H1 (cell line): ENCODE results near the gene ACTG1. TPM values are rescaled to one million over a fixed set of nuclear protein-coding genes. Genes with fewer than 3 reads are reported as not detected.

Experiments
- CTCF ChIA-PET: fragments of 300-600 bp; sonication (Branson Sonifier 250); formaldehyde crosslinking; loops from one replicate; lab custom pipeline; 2021; ENCODE audit not compliant: partially characterized antibody; lab: Charles Lee
- POLR2A ChIA-PET: fragments of 300-600 bp; sonication (Branson Sonifier 250); formaldehyde crosslinking; loops from one replicate; lab custom pipeline; 2021; ENCODE audit warnings: inconsistent platforms; ENCODE audit not compliant: partially characterized antibody; lab: Charles Lee
- DNase-seq, 2 experiments: peaks; one replicate each; pipeline versions ENCODE4 v3.0.0 to v3.0.0-alpha.2; 2010 to 2022; ENCODE audit warnings: low spot score in 2 of 2, low read depth in 1 of 2, mixed read lengths in 1 of 2
- FAIRE-seq: peaks from 2 replicates; lab custom pipeline; 2011; peaks lifted over from hg19 to GRCh38; lab: Jason Lieb, UNC
- H2AFZ ChIP-seq: 2 replicates; pipeline ENCODE4 v1.8.1; 2012; ENCODE audit warnings: low read length, inconsistent platforms
- H2AK5ac ChIP-seq: 2 replicates; pipeline ENCODE4 v1.6.1; 2013; ENCODE audit warnings: low read depth, low read length
- H2BK120ac ChIP-seq: replicated peaks from 2 replicates; pipeline ENCODE3; 2013; ENCODE audit warnings: low read depth, low read length, inconsistent platforms
- H2BK12ac ChIP-seq: 2 replicates; pipeline ENCODE4 v1.6.1; 2013; ENCODE audit warnings: low read depth, low read length
- H2BK15ac ChIP-seq: 2 replicates; pipeline ENCODE4 v1.6.1; 2013; ENCODE audit warnings: low read length
- H2BK20ac ChIP-seq: 2 replicates; pipeline ENCODE4 v1.6.1; 2013; ENCODE audit warnings: low read length
- H2BK5ac ChIP-seq: 2 replicates; pipeline ENCODE4 v1.6.1; 2013; ENCODE audit warnings: low read depth, low read length
- H3K14ac ChIP-seq: 2 replicates; pipeline ENCODE4 v1.6.1; 2013; ENCODE audit warnings: inconsistent platforms; ENCODE audit not compliant: insufficient read length
- H3K18ac ChIP-seq: 2 replicates; pipeline ENCODE4 v1.6.1; 2013; ENCODE audit warnings: low read length; ENCODE audit errors: extremely low read depth
- H3K23ac ChIP-seq: 2 replicates; pipeline ENCODE4 v1.6.1; 2013; ENCODE audit warnings: inconsistent platforms; ENCODE audit not compliant: insufficient read length
- H3K23me2 ChIP-seq: 2 replicates; pipeline ENCODE4 v1.6.1; 2013; ENCODE audit warnings: low read depth, low read length
- H3K27ac ChIP-seq: 2 replicates; pipeline ENCODE4 v1.6.1; 2011; ENCODE audit warnings: low read depth, low read length, inconsistent platforms
- H3K27me3 ChIP-seq, 4 experiments: replicated peaks in 1 of 4; 1 replicate in 1 of 4; 2 replicates in 3 of 4; pipeline versions ENCODE4 v1.6.1 to v1.8.1; 2011 to 2013; ENCODE audit warnings: low read length in 3 of 4, mild to moderate bottlenecking in 3 of 4, inconsistent platforms in 2 of 4, mixed read lengths in 2 of 4, moderate library complexity in 1 of 4; ENCODE audit not compliant: control insufficient read depth in 3 of 4, insufficient read depth in 3 of 4; ENCODE audit errors: extremely low read depth in 1 of 4
- H3K36me3 ChIP-seq, 4 experiments: 2 replicates each; pipeline versions ENCODE4 v1.6.1 to v1.8.1; 2011 to 2013; ENCODE audit warnings: mild to moderate bottlenecking in 4 of 4, low read length in 3 of 4, moderate library complexity in 2 of 4, control low read depth in 1 of 4, inconsistent platforms in 1 of 4; ENCODE audit not compliant: insufficient read depth in 4 of 4, control insufficient read depth in 2 of 4
- H3K4ac ChIP-seq: replicated peaks from 2 replicates; pipeline ENCODE3; 2013; ENCODE audit warnings: low read length, low read depth, mixed read lengths, inconsistent platforms; ENCODE audit not compliant: insufficient read length
- H3K4me1 ChIP-seq, 4 experiments: replicated peaks in 1 of 4; 1 replicate in 1 of 4; 2 replicates in 3 of 4; pipeline versions ENCODE4 v1.6.1 to v1.8.1; 2011 to 2013; ENCODE audit warnings: low read length in 3 of 4, inconsistent platforms in 2 of 4, mixed read lengths in 1 of 4; ENCODE audit not compliant: insufficient read depth in 4 of 4, control insufficient read depth in 3 of 4
- H3K4me2 ChIP-seq, 2 experiments: 2 replicates each; pipeline versions ENCODE4 v1.6.1 to v1.8.1; 2011 to 2013; ENCODE audit warnings: low read depth in 2 of 2, low read length in 2 of 2, control low read depth in 1 of 2, inconsistent platforms in 1 of 2, mild to moderate bottlenecking in 1 of 2; ENCODE audit not compliant: insufficient read depth in 1 of 2
- H3K4me3 ChIP-seq, 4 experiments: fragments of 200-600, 300-600 bp in 1 of 4; sonication (generic), shearing (Covaris generic), sonication (Bioruptor Twin) in 1 of 4; 2 replicates each; pipeline versions ENCODE4 v1.5.1 to v1.8.1; 2011 to 2016; ENCODE audit warnings: low read length in 4 of 4, low read depth in 3 of 4, control low read depth in 2 of 4, inconsistent platforms in 2 of 4, mild to moderate bottlenecking in 2 of 4, mixed read lengths in 1 of 4, moderate library complexity in 1 of 4; ENCODE audit not compliant: insufficient read depth in 2 of 4; ENCODE audit errors: extremely low read depth in 1 of 4
- H3K56ac ChIP-seq: replicated peaks from 2 replicates; pipeline ENCODE3; 2013; ENCODE audit warnings: low read depth, mild to moderate bottlenecking, mixed read lengths, low read length, inconsistent platforms; ENCODE audit not compliant: insufficient read length
- H3K79me1 ChIP-seq: 2 replicates; pipeline ENCODE4 v1.6.1; 2013; ENCODE audit warnings: low read depth, low read length, control low read depth
- H3K79me2 ChIP-seq, 2 experiments: 2 replicates each; pipeline versions ENCODE4 v1.6.1 to v1.8.1; 2012 to 2013; ENCODE audit warnings: low read length in 2 of 2, mild to moderate bottlenecking in 2 of 2, inconsistent platforms in 1 of 2; ENCODE audit not compliant: insufficient read depth in 2 of 2, control insufficient read depth in 1 of 2
- H3K9ac ChIP-seq, 4 experiments: replicated peaks in 1 of 4; 1 replicate in 1 of 4; 2 replicates in 3 of 4; pipeline versions ENCODE4 v1.6.1 to v1.8.1; 2011 to 2013; ENCODE audit warnings: low read depth in 3 of 4, low read length in 3 of 4, control low read depth in 2 of 4, mild to moderate bottlenecking in 2 of 4, moderate library complexity in 2 of 4, inconsistent platforms in 1 of 4; ENCODE audit errors: extremely low read depth in 1 of 4
- H3K9me3 ChIP-seq, 2 experiments: 2 replicates each; pipeline versions ENCODE4 v1.6.1 to v1.8.1; 2012 to 2013; ENCODE audit warnings: mild to moderate bottlenecking in 2 of 2, moderate library complexity in 2 of 2, control low read depth in 1 of 2, inconsistent platforms in 1 of 2, low read depth in 1 of 2, low read length in 1 of 2, mixed read lengths in 1 of 2; ENCODE audit not compliant: insufficient read depth in 2 of 2
- H4K20me1 ChIP-seq, 2 experiments: replicated peaks in 1 of 2; 2 replicates each; pipeline versions ENCODE3 to v1.8.1; 2011 to 2013; ENCODE audit warnings: inconsistent platforms in 2 of 2, low read length in 2 of 2, mild to moderate bottlenecking in 1 of 2; ENCODE audit not compliant: insufficient read depth in 2 of 2, control insufficient read depth in 1 of 2
- H4K5ac ChIP-seq: 2 replicates; pipeline ENCODE4 v1.6.1; 2013; ENCODE audit warnings: low read length, low read depth, mixed read lengths, inconsistent platforms; ENCODE audit not compliant: insufficient read length
- H4K8ac ChIP-seq: 2 replicates; pipeline ENCODE4 v1.8.0; 2013; ENCODE audit warnings: mild to moderate bottlenecking, moderate library complexity, low read length, inconsistent platforms; ENCODE audit not compliant: insufficient read depth; ENCODE audit errors: extremely low read depth
- H4K91ac ChIP-seq: replicated peaks from 2 replicates; pipeline ENCODE3; 2013; ENCODE audit warnings: low read length, mixed read lengths, inconsistent platforms; ENCODE audit not compliant: insufficient read length
- KDM4A ChIP-seq: IDR thresholded peaks from one replicate; pipeline ENCODE4 v1.7.1; 2012; ENCODE audit warnings: low read depth, mild to moderate bottlenecking, moderate library complexity, low read length, inconsistent platforms; ENCODE audit not compliant: severe bottlenecking
- SUZ12 ChIP-seq: fragments of 200-600 bp; sonication (generic); IDR thresholded peaks from 2 replicates; pipeline ENCODE4 v1.6.1; 2012; ENCODE audit warnings: mild to moderate bottlenecking, inconsistent platforms, low read length, moderate library complexity, mixed read lengths
- WGBS, 2 experiments: shearing (Covaris generic) in 1 of 2; methylation state at CpG; one replicate each; pipeline versions ENCODE4 v1.1.6 to v1.1.7; 2013 to 2015; ENCODE audit warnings: low lambda C conversion rate in 2 of 2, mixed read lengths in 2 of 2, inconsistent platforms in 1 of 2, low coverage in 1 of 2, missing lambda C conversion rate in 1 of 2; ENCODE audit not compliant: insufficient replicate concordance in 2 of 2, insufficient coverage in 1 of 2, insufficient read length in 1 of 2; ENCODE audit errors: extremely low coverage in 1 of 2, missing lambda C conversion rate in 1 of 2; 5-methylcytosine and 5-hydroxymethylcytosine counted together
- polyA plus RNA-seq, 7 experiments: library from polyadenylated mRNA; depleted of rRNA in 3 of 7; stranded (reverse) in 5 of 7; unstranded in 2 of 7; fragments of >200 nt in 5 of 7; fragments of 200-250 nt in 2 of 7; gene quantifications; 1 replicate in 5 of 7; 2 replicates in 1 of 7; 4 replicates in 1 of 7; pipeline versions ENCODE4 v1.2.1 to v1.2.3, GENCODE V29; 2011 to 2013; ENCODE audit warnings: missing spikeins in 2 of 7, mixed read lengths in 2 of 7
- total RNA-seq: library from RNA; stranded (reverse); fragmentation: NEBNext Ultra II Directional; extraction: Animal tissue kit (Norgen Biotek cat#: 25700); gene quantifications from 2 replicates; pipeline ENCODE4 v1.2.1, GENCODE V29; 2021

The ACTG1 gene
- total and polyA plus RNA-seq, 2 of the 8 experiments (the other 6 are each of a cell fraction or from before 2014, with no cell fraction given), result 3,535 to 5,010 TPM

- DNase-seq (peak in 1 of 2 experiments; percentile 57), FAIRE-seq (no peak)
- no peak overlapping the region for H3K14ac ChIP-seq
- no peak overlapping the region for H2AK5ac ChIP-seq
- H3K9ac ChIP-seq, result no peak overlapping the region
- TF ChIP-seq KDM4A, result no peak
- TF ChIP-seq SUZ12, result peak; percentile 26; the same call in 1 of the 2 replicates
- peaks cover 11% of the 10 kb centered on the region; the same call in 1 of the 2 replicates for H3K23me2 ChIP-seq
- H2BK15ac ChIP-seq, result peak overlapping the region; percentile 90; the same call in 1 of the 2 replicates
- CTCF ChIA-PET, result interaction anchor here (1.0 to 5.4 kb wide), 21 partner anchors 9 to 229 kb away, joined by 4 to 50 read pairs (median 9); partner anchors contain the start of genes BAHCC1 and SLC38A10
- peak overlapping the region; percentile 89 for H4K91ac ChIP-seq
- no peak overlapping the region for H2BK20ac ChIP-seq
- no peak overlapping the region for H3K23ac ChIP-seq
- POLR2A ChIA-PET, result interaction anchor here (0.8 to 35.8 kb wide), 5 partner anchors 10 to 69 kb away, joined by 3 to 1004 read pairs (median 6); partner anchors contain the start of genes ACTG1, FAAP100 and FSCN2
- H4K5ac ChIP-seq, result peak overlapping the region; percentile 37
- H2BK5ac ChIP-seq, result no peak overlapping the region
- peaks cover 0 to 18% (median 8%) of the 10 kb centered on the region in 4 experiments; a peak in 4 of 7 replicates for H3K4me1 ChIP-seq
- H3K4me2 ChIP-seq, result peak overlapping the region; percentile 44 to 92
- no peak overlapping the region; the same call in 1 of the 2 replicates for H3K18ac ChIP-seq
- H3K36me3 ChIP-seq, result no peaks in the 10 kb centered on the region
- H3K56ac ChIP-seq, result no peak overlapping the region
- H4K8ac ChIP-seq, result peak overlapping the region; percentile 92
- WGBS, 2 experiments, result 60% methylated on average over 26 of the region's 29 CpGs; no CpG with 5 or more reads in 1 of the 2 experiments
- H3K79me1 ChIP-seq, result no peaks in the 10 kb centered on the region
- peak overlapping the region; percentile 27 to 66 (median 46); a peak in 7 of 8 replicates for H3K4me3 ChIP-seq
- H3K79me2 ChIP-seq, result no peaks in the 10 kb centered on the region
- no peak overlapping the region for H3K27ac ChIP-seq
- H3K4ac ChIP-seq, result peak overlapping the region; percentile 85
- H4K20me1 ChIP-seq, result no peaks in the 10 kb centered on the region
- H3K9me3 ChIP-seq, result peaks cover 0 to 5% of the 10 kb centered on the region in 2 experiments; a peak in 1 of 4 replicates
- H2BK120ac ChIP-seq, result no peak overlapping the region
- peak overlapping the region; percentile 92; the same call in 1 of the 2 replicates for H2BK12ac ChIP-seq
- H3K27me3 ChIP-seq, result peaks cover 18 to 51% (median 48%) of the 10 kb centered on the region in 4 experiments
- no peak overlapping the region for H2AFZ ChIP-seq
These were observed 29.3 kb downstream of the ACTG1 start for GRCh38 chr17:81483085-81483861.
